ENCODE data around the gene RSPO3.
"Not testable (repeated sequence)": the region's sequence is repeated elsewhere in the genome, so short reads cannot be mapped to it uniquely, and the experiment has no call there.

The RSPO3 gene

DNA sequence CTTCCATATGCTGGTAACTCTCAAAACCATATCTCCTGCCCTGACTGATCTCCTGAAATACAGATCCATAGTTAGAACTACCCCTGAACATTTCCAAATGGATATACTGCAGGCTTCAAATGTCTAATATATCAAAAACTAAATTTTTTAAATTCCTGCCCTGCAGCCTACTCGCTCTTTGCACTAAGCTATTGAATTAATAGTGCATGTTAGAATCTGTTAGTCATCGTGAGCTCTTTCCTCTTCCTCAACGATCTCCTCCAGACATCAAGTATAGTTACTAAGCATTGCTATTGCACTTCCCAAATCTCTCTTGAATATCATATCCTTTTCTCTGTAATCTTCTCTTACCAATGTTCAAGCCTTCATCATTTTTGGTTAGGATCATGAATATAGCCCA is 26.0 kb upstream of the RSPO3 start:
- ChIA-PET POLR2A (no interaction called here), CTCF (interaction anchor here (1.2 to 1.5 kb wide), 2 partner anchors 21 to 34 kb away, joined by 3 read pairs; no protein-coding TSS in a partner anchor)
- DNase-seq (ENCODE audit: extremely low spot score): no peak
- TF ChIP-seq, protein P1, sequence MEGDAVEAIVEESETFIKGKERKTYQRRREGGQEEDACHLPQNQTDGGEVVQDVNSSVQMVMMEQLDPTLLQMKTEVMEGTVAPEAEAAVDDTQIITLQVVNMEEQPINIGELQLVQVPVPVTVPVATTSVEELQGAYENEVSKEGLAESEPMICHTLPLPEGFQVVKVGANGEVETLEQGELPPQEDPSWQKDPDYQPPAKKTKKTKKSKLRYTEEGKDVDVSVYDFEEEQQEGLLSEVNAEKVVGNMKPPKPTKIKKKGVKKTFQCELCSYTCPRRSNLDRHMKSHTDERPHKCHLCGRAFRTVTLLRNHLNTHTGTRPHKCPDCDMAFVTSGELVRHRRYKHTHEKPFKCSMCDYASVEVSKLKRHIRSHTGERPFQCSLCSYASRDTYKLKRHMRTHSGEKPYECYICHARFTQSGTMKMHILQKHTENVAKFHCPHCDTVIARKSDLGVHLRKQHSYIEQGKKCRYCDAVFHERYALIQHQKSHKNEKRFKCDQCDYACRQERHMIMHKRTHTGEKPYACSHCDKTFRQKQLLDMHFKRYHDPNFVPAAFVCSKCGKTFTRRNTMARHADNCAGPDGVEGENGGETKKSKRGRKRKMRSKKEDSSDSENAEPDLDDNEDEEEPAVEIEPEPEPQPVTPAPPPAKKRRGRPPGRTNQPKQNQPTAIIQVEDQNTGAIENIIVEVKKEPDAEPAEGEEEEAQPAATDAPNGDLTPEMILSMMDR (IDR thresholded peaks at IDR 0.05; ENCODE audit: control extremely low read depth, extremely low read depth, low read depth, missing control alignments): no peak

- ChIA-PET CTCF (interaction anchor here (0.9 to 1.4 kb wide), 2 partner anchors 9 to 10 kb away, joined by 4 read pairs; no protein-coding TSS in a partner anchor), POLR2A (no interaction called here)
- no peak for DNase-seq (ENCODE audit: extremely low spot score)
- TF ChIP-seq, protein P1 (IDR thresholded peaks at IDR 0.05; ENCODE audit: control extremely low read depth, extremely low read depth, low read depth, missing control alignments): no peak
Observed at GRCh38 chr6:127094791-127095190, 23.7 kb upstream of the RSPO3 start.

- DNase-seq (ENCODE audit: extremely low spot score): no peak
- CTCF ChIA-PET: interaction anchor here (1.6 kb wide), 1 partner anchor 15 kb away, joined by 3 read pairs; no protein-coding TSS in a partner anchor
- POLR2A ChIA-PET: no interaction called here
- TF ChIP-seq, protein P1 (IDR thresholded peaks at IDR 0.05; ENCODE audit: control extremely low read depth, extremely low read depth, low read depth, missing control alignments): no peak
Observed at GRCh38 chr6:127096167-127096566, 22.3 kb upstream of the RSPO3 start.

GRCh38 chr6:127097442-127097841 is 21.0 kb upstream of the RSPO3 start:
- CTCF ChIA-PET, POLR2A ChIA-PET: not testable (repeated sequence)

DNA sequence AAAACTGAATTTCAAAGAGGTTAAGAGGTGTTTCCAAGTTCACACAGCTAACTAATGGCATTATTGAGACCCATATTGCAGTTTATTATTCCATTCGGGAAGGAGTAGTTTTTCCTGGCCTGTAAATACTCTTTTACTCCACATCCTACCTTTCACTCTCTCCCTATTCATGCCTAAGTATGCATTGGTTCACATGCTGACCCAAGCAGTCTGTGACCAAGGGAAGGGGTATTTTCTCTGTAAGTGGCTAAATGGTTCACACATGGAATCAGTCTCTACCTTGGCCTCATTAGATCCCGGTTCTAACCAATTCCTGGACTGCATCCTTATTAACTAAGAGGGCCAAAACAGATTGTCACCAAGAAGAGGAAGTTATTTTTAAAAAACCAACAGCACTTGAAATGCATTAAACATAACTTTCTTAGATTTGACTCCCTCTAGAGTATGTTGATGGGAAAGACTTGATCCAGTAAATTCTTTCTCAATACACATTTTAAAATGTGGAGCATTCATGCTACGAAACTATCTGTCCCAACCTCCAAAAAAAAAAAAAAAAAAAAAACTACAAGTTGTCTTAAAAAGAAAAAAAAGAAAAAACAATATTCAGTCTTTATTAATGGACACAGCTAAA is 17.8 kb upstream of the RSPO3 start:
- no peak for DNase-seq (ENCODE audit: extremely low spot score)
- ChIA-PET CTCF (no interaction called here), POLR2A (no interaction called here)
- TF ChIP-seq, protein P1 (IDR thresholded peaks at IDR 0.05; ENCODE audit: control extremely low read depth, extremely low read depth, low read depth, missing control alignments): no peak

More at GRCh38 chr6:127097442-127097841, 21.0 kb upstream of the RSPO3 start:
- not testable (repeated sequence) for DNase-seq (ENCODE audit: extremely low spot score)

DNA sequence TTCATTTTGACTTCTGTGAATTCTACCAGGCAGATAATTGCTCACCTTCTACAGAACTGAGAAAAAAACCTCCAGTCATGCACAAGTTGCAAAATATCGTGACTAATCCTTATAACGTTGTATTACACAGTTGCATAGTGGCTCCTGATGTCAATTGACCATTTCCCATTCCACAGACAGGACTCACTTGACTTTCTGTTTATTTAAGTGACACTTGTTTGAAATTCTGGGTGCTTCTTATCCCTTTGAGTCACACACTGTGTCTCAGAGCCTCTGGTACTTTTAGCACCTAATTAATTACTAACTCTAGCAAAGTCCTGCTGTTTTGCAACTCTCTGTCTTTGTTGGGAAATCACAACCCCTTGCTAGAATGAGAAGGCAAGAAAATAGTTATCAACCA is 16.2 kb upstream of the RSPO3 start:
- no peak for DNase-seq (ENCODE audit: extremely low spot score)
- ChIA-PET CTCF (no interaction called here), POLR2A (no interaction called here)
- TF ChIP-seq, protein P1 (IDR thresholded peaks at IDR 0.05; ENCODE audit: control extremely low read depth, extremely low read depth, low read depth, missing control alignments): no peak

DNA sequence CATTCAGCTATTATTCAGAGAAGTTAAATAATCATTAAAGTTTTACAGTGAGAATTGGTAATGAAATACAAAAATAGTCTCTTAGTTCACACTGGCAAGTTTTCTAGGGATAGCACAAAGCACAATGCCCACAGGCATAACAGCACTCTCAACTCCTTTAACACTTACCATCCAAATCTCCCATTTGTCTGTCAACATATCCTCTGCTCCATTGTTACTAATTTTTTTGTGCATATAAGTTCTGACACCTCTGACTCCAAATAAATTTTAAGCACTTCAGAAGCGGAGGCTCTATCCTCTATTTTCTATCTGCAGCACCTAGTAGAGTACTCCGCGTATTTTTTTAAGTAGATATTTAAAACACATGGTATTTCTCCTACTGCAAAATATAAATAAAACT is 15.6 kb upstream of the RSPO3 start:
- ChIA-PET POLR2A (no interaction called here), CTCF (no interaction called here)
- DNase-seq (ENCODE audit: extremely low spot score): no peak
- TF ChIP-seq, protein P1 (IDR thresholded peaks at IDR 0.05; ENCODE audit: control extremely low read depth, extremely low read depth, low read depth, missing control alignments): no peak

Measured in GM10248 (cell line).